NCI-H146 (cell line): ENCODE measurements around the gene TMEM26.

Experiments
- DNase-seq: peaks from one replicate; lab custom pipeline; 2025; lab: John Stamatoyannopoulos, UW

The TMEM26 gene

DNA sequence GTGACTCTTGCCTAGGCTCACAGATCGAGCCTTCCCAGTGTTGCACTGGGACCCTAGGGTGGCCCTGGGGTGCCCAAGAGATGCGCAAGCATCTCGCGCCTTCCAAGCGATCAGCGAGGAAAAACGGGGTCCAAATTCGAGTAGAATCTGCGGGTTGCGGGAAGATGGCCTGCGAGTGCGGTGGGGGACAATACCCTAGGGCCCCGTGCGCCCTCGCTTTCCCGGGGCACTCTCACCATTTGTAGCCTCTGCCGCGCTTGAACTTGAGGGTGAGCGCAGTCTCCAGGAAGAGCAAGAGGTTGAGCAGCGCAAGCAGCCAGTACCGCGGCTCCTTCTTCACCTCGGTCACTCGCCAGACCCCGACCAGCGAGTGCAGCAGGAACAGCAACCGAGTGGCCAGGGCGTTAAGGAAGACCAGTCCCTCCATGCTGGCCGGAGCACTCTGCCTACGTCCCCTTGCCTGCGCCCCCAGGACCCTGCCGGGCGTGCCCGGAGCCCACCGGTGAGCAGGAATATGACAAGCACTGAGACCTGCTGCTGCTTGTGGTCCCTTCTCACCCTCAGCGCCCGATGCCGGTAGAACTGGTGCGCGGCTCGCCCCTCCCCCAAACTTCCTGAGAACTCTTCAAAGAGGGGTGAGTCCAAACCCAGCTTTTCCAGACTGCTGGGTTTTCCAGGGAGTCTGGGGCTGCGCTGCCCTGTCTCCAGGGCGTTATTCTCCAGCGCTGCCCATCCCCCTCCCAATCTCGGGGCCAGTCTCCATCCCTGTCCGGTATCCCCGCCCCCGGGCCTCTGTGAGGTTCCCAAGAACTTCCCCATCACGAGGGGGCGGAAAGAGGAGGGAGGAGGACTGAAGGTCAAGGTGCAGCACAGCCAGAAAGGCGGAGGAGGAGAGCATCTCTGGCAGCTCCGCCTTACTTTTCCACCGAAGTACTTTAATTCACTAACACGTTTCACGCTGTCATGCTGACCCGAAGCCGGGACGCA is at the start of gene TMEM26:
TMEM26 (minus strand) TSS at position 727 of the 987 bp plus-strand sequence; CDS start at position 427, 300 bp downstream.
- DNase-seq = no peak

GRCh38 chr10:61500460-61500859 is 47.3 kb upstream of the TMEM26 start:
- no peak for DNase-seq

- DNase-seq = no peak
Observed at GRCh38 chr10:61492364-61492995, 39.3 kb upstream of the TMEM26 start.

DNA sequence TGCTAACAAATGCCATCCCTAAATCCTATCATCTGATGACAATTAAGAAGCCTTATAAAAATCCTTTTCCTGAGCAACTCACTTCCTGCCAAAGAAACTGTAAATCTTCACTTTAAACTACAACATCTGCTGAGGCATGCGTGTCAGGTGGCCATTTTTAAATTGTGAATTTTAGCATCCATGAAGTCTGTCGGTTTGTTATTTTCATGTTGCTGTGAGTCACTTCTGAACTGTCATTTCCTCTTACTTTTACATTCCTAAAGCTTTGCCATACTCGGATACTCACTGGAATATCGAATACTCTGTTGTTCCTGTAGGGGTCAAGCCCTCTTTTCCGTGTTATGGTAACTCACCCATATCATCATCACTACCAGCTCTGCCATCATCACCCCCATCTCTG is 34.3 kb upstream of the TMEM26 start:
- no peak for DNase-seq

DNA sequence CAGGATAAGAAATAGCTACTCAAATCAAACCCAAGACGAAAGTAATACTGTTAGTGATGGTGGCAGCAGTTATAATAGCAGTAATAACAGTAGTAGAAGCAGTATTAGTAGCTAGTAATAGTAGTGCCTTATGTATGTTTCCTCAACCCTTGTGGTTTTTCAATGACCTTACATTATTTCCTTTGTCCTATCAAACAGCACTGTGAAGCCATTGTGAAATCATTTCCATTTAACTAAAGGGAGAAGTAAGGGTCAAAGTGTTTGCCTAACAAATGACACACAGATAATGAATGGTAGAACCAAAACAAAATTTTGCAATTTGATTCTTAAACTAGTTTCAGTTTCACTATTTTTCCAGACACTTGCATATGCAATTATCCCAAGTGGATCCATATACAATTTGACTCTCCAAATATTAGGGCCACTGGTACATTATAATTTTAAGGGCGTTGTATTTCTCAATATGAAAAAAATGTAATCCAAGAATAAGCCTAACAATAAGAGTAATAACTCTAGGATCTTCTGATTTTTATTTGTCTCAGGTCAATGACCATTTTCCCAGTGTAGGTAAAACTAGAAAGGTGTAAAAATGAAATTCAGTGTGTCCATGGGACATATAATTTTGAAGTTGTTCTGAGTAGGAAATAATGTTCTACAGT is 33.7 kb upstream of the TMEM26 start:
- DNase-seq = no peak

- no peak for DNase-seq
Observed at GRCh38 chr10:61486251-61486650, 33.1 kb upstream of the TMEM26 start.

DNA sequence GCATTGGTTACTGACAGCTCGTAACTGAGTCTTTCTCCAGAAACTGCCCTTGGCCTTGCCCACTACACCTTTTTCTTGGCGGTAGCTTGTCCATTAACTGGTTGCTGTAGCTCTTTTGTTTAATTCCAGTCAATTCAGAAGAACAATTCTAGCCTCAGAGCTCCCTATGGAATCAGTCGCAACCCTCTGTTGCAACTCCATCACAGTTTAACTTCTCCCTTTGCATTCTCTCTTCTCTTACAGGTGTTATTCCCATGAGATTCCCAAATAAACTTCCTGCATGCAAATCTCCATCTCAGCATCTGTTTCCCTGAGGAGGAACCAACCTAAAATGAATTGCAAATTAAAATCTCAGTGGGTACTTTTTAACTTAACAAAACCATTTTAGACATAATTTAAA is 28.4 kb upstream of the TMEM26 start:
- no peak for DNase-seq

GRCh38 chr10:61480208-61480607 is 27.0 kb upstream of the TMEM26 start:
- DNase-seq = no peak

GRCh38 chr10:61478621-61479312 is 25.6 kb upstream of the TMEM26 start:
- no peak for DNase-seq

DNA sequence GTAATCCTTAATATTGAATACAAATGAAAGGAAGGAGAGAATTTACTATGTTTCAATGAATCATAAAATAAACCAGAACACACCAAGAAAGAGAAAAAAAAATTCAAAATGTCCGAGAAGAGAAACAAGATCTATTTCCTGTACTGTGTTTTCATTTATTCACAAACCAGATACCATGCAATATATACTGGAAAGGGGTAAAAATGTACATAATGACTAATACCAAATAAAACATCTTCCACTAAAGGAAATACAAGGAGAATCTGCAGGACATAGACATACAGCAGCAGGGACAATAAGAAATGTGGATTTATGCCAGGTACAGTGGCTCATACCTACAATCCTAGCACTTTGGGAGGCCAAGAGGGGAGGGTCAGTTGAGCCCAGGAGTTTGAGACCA is 24.3 kb upstream of the TMEM26 start:
- no peak for DNase-seq

GRCh38 chr10:61476529-61476928 is 23.3 kb upstream of the TMEM26 start:
- no peak for DNase-seq

DNA sequence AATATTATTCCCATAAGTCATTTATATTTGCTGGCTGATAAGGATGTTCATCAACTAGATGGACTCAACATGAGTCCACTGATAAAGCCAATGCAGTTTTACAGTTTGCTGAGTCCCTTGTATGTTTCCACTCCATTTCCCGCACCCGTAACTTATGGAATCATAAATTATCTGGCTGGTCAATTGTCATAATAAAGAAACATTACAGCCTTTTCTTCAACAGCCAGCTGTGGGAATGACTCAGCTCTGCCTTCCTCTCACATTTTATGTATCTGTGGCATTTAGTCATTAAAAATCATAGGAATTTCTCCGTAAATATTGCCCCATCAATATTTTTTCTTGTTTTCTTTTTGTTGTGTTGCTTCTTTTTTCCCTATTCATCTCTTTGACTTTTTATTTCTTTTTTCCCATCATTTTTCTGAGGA is 22.3 kb upstream of the TMEM26 start:
- DNase-seq = no peak

- no peak for DNase-seq
Observed at GRCh38 chr10:61472090-61472674, 19.0 kb upstream of the TMEM26 start.

GRCh38 chr10:61471491-61471890 is 18.3 kb upstream of the TMEM26 start:
- DNase-seq = no peak

DNA sequence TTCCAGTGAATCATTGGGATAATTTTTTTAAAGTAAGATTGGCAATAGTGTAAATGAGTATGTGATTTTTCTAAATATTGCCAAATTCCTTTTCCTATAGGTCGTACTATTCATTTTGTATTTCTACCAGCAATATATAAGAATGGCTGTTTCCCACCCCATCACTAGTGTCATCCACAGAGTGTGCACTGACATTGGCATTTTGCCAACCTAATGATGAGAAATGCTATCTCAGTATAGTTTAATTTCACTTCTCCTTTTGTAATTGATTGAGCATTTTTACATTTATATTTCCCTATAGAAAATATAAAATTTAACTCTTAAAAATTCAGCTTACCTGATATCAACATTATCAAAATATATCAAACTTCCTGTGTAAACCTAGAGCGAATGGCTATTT is 17.6 kb upstream of the TMEM26 start:
- no peak for DNase-seq

- DNase-seq = no peak
Observed at GRCh38 chr10:61465901-61466632, 12.9 kb upstream of the TMEM26 start.

DNA sequence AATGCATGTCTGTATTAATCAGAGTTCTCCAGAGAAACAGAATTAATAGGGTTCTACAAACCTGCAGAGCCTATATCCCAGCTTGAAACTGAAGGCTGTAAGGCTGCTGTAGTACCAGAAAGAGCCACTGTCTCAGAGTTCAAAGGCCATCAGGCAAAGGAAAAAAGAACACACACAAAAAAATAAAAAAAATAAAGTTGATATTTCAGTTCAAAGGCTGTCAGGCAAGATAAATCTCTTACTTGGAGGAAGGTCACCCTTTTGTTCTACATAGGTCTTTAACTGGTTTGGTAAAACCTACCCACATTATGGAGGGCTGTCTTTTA is 12.0 kb upstream of the TMEM26 start:
- no peak for DNase-seq

DNA sequence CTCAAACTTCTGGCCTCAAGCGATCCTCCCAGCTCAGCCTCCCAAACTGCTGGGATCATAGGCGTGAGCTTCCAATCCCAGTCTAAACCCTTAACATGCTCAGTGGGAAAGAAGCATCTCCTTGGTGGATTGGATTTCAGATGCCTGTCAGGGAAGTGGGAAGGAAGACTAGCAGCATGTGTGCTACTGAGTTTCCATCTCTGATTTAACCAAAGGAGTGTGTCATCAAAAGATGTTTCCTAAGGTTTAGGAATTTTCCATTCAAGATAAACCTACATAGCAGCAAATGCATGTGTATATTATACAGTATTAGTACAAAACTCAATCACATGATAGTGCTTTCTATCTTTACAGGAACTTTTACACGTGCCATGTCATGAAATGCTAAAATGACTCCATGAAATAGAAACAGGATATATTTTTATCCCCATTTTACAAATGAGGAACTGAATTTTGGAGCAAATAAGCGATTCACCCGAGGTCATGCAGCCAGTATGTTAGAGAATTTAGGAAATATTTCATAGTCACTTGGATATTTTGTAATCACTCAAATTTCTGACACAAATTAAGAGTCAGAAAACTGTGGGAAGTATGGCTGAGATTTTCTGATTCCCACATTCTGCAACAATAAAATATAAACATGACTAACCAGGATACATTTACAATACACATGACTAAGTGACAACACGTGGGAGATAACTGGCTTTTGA is 11.4 kb upstream of the TMEM26 start:
- no peak for DNase-seq

DNA sequence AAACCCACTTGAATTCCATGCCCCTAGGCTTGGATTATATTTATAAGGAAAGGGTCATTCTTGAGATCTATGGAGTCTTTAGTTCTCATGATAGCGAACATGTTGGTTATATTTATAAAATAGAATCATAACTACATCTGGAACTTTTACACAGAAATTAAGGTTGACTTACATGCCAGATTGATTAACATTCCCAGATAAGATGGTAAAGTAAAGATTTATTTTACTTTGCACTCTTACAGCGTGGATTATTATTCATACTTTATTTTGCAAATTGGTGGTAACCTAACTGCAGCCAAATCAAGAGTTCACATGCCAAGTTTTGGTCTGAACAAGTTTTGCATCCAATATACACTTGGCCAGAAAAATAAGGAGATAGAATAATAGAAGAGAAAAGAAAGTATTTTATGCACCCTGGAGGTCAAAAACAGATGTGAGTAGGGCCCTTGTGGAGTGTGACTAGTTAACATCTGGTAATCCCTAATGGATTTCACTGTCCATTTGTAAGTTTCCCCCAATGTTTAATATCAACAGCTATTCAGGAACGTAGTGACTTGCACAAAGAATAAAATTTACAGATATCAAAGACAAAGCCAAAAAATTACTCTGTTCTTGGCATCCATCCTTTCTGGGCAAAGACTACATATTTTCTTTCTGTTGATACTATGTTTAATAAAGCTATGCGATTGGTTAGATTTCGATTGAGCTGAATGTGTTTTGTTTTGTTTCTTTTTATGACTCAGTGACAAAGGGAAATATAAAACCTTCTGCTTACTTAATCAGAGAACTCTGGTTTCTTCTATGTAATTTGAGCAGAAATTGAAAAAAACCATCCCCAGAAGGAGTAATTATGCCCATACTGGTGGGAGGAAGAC is 10.1 kb upstream of the TMEM26 start:
- DNase-seq = no peak

- DNase-seq = no peak
Observed at GRCh38 chr10:61460835-61461234, 7.7 kb upstream of the TMEM26 start.
